Right forelimb (tissue), 1 donor: ENCODE data around the gene NAA15.
"Not testable (repeated sequence)": the region's sequence is repeated elsewhere in the genome, so short reads cannot be mapped to it uniquely, and the experiment has no call there.

Experiments
- DNase-seq: peaks from one replicate; pipeline ENCODE4 v3.0.0-alpha.2; 2018

Gene NAA15

DNA sequence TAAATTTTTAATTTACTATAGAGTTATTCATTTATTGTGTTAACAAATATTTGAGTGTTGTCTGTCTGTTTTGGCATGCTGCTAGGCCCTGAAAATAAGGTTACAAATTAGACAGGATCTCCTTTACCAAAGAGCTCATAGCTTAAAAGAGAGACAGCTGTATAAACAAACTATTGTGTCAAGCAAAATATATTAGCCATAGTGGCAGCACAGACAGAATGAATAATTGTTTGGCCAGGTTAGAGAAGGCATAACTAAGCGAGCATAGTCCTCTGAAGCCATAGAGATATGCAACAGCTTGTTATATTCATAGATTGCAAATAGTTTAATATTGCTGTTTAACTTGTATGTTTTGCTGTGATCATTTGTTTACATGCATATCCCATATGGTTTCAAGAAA lies 67.7 kb downstream of the NAA15 start:
- no peak for DNase-seq

DNA sequence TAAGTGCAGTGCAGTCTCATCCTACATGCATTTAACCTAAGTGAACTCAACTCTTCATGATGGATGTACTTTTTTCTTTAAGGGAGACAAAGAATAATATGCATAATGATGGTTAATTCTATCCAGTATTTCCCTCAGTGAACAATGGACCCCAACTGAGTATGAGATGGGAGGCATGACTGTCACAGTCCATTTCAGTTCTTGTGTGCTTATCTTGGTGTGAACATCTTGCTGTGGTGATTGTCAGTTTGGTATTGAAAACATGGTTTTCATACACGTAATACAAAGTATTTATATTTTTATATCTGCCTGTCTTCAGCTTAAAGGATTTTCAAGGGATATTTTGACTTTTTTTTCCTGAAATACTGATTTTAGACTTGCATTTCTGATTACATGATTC lies 72.9 kb downstream of the NAA15 start:
- DNase-seq = no peak

DNA sequence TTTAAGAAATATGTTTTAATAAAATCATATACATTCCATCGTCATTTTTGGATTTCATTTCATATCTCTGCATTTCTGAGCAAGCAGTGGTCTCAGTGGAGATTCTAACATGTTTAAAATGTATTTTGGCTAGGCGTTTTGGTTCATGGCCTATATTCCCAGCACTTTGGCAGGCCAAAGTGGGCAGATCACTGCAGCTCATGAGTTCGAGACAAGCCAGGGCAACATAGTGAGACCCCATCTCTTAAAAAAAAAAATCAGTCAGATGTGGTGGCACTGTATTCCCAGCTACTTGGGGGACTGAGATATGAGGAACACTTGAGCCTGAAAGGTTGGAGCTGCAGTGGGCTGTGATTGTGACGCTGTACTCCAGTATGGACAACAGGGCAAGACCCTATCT lies 85.1 kb downstream of the NAA15 start:
- no peak for DNase-seq

DNA sequence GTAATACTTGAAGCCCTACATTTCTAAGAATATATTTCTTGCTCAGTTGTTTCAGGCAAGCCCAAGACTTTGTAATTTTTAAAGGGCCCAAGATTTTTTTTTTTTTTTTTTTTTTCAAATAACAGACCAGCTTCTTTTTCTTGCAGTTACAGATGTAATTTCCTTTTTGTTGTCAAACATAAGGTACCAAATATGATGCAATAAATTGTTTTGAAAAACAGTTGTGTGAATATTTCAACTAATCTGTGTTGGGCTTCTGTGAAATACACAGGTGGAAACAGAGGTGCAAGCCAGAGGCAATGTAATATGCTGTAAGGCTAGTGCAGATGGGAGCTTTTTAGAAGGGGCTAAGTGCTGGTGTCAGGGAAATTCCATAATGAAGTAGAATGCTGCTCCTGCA lies 87.8 kb downstream of the NAA15 start:
- no peak for DNase-seq

DNA sequence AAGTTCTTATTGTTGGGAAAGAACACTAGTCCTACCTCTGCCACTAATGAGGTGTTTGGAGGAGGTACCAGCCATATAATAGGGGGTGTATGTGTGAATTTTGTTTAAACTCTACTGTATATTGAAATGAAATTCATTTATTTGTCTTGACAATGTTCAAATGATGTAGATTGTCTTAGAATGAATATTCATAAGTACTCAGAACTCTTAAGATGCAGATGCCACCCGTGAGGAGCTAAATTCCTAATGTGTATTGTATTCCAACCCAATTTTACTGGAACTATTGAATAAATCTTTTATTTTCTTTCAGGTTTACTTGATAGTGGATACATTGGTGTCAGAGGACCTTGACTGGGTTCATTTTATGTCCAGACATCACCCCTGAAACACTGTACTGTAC lies 88.7 kb downstream of the NAA15 start:
- no peak for DNase-seq

DNA sequence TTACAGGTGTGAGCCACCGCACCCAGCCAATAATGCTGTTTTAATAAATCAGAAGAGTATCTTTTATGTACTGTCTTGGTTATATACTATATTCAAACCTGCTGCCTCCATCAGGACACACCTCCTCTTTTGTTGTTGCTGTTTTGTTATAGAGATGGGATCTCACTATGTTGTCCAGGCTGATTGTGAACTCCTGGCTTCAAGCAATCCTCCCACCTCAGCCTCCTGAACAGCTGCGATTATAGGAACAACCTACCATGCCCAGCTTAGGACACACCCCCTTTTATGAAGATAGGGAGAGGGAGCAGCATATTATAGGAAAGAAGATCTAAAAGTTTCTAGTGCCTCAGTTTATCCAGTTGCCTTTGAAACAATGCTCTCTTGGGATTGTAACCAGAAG lies 90.4 kb downstream of the NAA15 start:
- no peak for DNase-seq

DNA sequence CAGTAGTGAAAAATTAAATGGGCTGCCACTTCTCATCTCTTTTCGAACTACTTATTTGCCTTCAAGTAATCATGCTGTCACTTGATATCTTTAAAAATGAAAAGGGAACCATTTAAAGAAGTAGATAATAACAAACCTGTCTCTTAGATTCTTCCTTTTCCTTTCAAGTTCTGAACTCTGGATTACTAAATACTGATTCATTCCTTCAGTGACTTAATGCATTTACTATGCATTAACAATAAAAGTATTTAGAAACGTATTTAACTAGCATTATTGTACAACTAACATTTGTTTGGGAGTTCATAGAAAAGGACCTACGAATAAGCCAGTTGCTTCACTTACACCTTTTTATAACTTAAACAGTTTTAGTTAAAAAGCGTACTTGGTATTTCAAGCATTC lies 91.5 kb downstream of the NAA15 start:
- DNase-seq = no peak

DNA sequence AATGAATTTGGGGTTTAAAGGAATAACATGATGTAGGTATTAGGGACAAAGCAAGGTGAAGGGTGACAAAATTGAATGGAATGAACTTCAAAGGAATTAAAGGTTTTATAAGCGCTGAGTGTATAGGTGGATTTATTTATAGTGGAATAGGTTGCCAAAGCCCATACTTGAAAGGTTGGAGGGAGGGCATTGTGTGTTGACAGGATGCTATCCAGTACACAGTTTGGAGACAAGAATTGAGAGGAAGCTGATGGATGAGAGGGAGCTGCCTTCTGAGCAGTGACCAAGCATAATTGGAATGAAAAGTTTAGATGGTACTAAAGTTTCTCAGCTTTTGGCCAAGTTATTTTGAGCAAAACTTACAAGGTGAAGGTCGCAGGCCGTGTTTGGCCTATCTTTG lies 100.1 kb downstream of the NAA15 start:
- DNase-seq = no peak

DNA sequence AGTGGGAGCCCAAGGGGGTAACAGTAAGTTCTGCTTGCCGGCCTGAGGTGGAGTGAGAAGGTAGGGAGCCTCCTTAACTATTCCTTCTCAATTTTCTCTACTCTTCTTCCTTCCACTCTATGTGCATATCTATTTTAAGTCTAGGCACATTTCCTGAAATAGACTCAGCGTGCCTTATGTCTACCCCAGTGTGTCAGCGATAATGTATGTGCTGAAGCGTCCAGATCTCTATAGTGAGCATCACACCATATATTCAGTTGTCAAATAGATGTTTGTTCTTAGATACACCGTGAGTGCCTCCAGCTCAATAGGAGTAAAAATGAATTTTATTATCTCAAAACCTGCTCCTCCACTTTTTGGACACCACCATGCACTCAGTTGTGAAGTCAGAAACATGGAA lies 101.1 kb downstream of the NAA15 start:
- no peak for DNase-seq

DNA sequence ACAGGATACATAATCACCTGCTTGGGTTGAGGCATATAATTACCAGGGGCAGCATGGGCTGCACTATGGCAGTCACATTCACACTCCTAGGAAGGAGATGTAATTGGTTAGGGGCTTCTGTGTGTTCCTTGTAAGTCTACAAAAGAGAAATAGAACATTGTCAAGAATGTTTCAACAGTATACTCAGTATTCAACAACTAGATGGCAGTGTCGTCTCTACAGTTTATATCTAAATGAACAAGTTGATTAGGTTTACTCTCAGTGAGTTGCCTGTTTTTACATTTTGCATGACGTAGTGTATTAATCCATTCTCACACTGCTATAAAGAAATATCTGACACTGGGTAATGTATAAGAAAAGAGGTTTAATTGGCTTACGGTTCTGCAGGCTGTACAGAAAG lies 102.2 kb downstream of the NAA15 start:
- DNase-seq = no peak

DNA sequence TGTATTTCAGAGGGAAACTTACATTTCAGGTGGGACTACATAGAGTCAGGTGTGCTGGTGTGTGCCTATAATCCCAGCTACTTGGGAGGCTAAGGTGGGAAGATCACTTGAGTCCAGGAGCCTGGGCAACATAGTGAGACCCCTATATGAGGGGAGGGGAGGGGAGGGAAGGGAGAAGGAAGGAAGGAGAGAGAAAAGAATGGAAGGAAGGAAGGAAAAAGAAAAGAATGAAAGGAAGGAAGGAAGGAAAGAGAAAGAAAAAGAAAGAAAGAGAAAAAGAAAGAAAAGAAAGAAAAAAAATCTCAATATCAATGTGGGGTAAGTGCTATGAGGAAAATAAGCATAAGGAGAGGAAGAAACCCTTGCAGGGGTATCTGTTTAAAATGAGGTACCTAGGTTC lies 109.0 kb downstream of the NAA15 start:
- DNase-seq = no peak

DNA sequence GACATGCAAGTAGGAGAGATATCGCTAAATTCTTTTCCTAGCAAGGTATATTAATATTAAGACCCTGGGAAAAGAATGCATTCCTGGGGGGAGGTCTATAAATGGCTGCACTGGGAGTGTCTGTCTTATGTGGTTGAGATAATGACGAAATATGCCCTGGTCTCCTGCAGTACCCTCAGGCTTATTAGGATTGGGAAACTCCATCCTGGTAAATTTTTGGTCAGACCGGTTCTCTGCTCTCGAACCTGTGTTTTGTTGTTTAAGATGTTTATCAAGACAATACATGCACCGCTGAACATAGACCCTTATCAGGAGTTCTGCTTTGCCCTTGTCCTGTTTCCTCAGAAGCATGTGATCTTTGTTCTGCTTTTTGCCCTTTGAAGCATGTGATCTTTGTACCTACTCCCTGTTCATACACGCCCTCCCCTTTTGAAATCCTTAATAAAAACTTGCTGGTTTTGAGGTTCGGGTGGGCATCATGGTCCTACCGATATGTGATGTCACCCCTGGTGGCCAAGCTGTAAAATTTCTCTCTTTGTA lies 113.4 kb downstream of the NAA15 start:
- DNase-seq = not testable (repeated sequence)

DNA sequence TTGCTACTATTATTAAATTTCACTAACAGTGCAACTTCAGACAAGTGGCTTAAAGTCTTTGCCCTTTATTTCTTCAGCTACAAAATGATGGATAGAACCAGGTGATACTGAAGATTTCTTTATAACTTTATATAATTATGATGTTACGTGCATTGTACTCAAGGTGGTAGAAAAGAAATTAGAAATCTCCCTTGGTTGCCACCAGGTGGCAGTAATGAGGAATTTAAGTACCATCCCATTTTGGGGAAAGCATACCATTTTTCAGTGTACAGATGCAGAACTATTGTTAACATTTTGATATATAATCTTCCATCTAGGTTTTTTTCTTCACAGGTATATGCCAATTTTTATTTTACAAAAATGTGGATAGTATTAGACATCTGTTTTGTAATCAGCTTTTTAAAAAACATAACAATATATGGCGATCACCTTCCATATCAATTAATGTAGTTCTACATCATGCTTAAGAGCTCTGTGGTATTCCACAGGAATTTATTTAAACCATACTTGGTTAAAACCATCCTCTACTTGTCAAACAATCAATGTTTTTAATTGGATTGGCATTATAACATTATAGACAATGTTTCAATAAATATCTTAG lies 114.9 kb downstream of the NAA15 start:
- no peak for DNase-seq

DNA sequence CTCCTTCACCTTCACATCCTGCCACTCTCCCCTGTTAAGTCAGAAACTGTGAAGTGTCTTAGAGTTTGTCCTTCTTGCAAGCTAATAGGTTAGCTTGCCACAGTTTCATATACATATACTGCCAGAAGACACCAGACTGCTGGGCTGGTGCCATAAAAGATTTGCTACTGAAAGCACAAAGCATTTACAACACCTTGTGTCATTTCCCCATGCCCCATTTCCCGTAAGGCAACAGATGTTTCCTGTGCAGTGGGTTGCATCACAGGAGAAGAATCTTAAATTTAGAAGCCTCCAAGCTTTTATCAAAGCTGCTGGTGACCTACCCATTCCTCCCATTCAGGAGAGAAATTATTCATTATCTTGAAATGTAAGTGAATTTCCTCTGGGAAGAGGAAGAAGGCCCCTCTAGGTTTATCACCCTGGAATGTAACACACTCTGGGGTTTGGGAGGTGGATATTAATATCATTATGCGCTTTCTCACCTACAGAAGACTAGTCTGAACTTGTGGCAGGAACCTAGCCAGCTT lies 118.1 kb downstream of the NAA15 start:
- DNase-seq = no peak

DNA sequence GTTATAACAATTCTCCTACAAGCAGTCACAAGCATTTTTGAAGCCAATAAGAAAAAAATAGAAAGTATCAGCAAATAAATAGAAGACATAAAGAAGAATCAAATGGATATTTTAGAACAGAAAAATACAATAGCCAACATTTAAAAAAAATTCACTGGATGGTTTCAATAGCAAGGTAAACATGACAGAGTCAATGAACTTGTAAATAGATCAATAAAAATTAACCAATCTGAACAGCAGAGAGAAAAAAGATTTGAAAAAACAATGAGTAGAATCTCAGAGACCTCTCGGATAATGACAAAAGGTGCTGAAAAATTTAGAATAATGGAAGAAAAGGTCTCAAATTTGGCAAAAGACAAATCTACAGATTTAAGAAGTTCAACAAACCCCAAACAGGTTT lies 119.3 kb downstream of the NAA15 start:
- DNase-seq = no peak

DNA sequence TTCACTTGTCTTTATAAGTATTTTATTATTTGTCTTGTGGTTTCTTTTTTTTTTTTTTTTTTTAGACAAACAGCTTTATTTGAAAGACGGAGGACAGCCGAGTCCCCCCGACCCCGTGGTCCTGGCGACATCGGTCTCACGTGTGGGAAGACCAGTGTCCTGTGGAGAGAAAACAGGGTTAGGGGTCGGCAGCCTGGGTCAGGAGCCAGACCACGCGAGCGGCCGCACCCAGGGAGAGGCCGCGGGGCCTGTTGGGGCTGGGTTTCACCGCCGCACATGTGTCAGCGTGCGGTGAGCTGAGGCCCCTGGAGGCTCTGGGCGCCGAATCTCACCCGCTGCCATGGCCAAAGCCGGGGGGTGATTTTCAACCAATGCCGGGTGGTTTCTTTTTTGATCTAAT lies 134.8 kb downstream of the NAA15 start:
- no peak for DNase-seq

DNA sequence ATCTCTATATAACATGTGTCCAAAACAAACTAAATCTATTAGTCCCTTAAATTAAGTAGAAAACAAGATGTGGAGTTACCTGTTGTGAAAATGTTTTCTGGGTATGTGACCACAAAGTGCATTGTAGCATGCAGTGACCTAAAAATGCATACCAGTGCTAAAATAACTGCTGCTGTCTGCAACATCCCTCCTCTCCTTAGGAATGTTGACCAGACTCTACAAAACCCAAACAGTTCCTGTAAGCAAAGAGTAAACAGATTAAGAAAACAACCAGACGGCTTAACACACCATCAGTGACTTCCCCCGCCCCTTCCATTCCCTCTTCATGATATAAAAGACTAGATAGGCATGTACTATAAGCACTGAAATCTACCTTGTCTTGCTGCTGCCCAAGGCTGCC lies 136.8 kb downstream of the NAA15 start:
- no peak for DNase-seq

DNA sequence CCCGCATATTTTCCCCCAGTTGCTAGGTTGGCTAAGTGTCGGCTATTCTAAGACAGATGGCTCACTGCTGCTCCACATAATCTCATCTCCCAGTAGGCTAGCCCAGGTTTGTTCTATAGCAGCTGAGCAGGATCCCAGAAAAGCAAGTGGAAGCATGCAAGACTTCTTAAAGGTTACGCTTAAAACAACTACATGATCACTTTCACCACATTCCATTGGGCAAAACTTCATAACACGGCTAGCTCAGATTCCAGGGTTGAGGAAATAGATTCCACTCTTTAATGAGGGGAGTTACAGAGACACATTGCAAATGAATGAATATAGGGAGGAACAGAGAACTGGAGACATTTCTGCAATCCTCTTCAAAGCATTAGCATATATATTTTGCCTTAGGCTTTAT lies 139.7 kb downstream of the NAA15 start:
- DNase-seq = no peak

DNA sequence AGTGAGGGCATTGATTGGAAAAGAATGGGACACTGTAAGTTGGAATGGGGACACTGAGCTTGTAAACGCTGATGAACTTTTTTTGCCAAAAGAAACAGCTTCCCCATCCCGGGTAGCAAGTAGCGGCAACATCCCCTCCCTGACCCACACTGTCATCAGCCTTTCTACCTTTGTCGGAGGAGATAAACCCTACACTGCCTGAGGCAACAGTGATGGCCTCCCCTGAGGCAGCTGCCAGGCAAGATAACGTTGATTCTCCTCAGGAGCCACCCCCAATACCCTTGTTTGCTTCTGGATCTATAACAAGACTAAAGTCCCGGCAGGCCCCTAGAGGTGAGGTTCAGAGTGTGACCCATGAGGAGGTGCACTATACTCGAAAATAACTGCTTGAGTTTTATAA lies 142.4 kb downstream of the NAA15 start:
- DNase-seq = no peak

DNA sequence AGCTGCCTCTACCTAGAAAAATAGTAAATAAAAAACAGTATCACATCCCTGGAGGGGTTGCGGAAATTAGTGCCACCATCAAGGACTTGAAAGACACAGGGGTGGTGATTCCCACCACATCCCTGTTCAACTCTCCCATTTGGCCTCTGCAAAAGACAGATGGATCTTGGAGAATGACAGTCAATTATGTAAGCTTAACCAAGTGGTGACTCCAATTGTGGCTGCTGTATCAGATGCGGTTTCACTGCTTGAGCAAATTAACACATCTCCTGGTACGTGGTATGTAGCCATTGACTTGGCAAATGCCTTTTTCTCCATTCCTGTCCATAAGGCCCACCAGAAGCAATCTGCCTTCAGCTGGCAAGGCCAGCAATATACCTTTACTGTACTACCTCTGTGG lies 143.6 kb downstream of the NAA15 start:
- DNase-seq = not testable (repeated sequence)

DNA sequence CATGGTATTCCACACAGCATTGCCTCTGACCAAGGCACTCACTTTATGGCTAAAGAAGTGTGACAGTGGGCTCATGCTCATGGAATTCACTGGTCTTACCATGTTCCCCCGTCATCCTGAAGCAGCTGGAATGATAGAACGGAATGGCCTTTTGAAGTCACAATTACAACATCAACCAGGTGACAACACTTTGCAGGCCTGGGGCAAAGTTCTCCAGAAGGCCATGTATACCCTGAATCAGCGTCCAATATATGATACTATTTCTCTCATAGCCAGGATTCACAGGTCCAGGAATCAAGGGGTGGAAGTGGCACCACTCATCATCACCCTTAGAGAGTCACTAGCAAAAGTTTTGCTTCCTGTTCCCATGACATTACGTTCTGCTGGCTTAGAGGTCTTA lies 145.8 kb downstream of the NAA15 start:
- DNase-seq = not testable (repeated sequence)

DNA sequence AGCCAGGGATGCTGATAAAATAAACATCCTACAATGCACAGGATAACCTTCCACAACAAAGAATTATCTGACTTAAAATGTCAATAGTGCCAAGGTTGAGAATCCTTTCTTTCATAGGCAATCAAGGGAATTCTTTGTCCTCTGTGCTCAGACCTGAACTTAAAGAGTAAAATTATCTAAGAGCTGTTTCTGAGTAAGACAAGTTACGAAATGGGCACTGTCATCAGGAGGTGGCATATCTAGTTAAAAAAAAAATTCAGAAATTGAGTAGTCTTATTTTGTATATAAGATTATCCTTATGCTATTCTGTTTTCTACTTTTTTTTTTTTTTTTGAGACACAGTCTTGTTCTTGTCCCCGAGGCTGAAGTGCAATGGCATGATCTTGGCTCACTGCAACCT lies 149.3 kb downstream of the NAA15 start:
- DNase-seq = no peak

DNA sequence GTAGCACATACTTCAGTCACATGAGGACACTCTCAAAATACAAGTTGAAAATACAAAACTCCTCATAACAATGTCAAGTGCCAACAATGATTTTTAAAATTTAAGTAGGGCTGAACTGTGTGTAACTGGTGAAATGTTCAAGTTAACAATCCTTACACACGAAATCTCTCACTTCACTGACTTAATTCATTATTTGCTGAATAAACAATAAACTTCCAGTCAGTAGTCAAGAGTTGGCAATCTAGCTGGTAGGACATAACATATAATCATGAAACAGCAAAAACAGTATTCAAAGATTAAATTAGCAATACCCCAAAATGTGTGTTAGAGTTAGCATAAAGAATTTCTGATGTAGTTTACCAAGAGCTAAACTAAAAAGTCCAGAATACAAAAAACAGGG lies 150.7 kb downstream of the NAA15 start:
- DNase-seq = no peak

DNA sequence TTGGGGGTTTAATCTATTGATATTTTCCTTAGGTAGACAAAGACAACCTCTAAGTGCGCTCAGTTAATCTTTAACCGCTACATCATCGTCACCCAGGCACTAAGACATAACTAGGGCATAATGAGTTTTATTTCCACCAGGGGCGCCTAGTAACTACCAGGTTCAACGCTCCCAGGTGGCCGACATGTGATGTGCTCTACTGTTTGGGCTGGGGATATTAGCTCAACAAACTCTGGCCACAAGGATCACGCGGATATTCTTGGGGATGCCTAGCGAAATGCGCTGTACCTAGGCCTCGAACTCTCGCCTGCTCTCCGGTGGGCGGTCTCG lies 151.7 kb downstream of the NAA15 start:
- no peak for DNase-seq

DNA sequence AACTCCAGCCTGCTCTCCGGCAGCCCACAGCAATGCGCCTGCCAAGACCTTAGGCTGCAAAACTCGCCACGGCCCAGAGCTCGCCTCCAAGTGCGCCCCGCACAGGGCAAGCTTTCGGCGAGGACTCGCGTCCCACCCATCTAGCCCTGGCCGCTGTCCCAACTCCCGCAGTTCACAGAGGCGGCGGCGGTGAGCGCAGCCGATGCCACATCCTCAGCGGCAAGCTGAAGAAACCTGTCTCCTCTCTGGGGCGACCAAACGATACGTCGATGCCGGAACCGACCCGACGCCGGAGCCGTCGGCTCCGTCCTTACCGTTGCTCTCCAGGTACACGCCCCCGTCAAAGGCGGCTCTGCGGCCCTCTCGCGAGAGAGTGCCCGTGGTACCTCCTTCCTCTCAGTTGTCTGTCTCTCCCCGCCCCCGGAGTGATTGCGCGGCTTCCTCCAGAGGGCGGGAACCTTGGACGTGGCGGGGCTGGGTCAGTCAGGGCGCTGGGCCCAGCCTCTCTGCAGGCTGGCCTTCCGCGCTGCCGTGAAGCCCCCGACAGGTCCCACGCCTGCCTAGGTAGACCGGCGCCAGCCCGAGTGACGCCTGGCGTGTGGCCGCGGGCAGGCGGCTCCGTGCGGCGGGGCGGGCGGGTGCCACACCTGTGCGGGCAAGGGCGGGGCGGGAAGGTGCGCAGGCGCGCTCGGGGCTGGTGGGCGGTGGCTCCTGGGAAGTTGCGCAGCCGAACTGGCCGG lies 152.2 kb downstream of the NAA15 start:
- peak; percentile 98 for DNase-seq
